Stimulated activated CD8-positive, alpha-beta memory T cell treated with anti-CD3 and anti-CD28 coated beads, Interleukin-12 subunit alpha, Interleukin-12 subunit beta, amount 100 ng/mL, for 1 hour (primary cell): ENCODE data around the gene CHIC1.
"Not testable (repeated sequence)": the region's sequence is repeated elsewhere in the genome, so short reads cannot be mapped to it uniquely, and the experiment has no call there.

Source experiments
- DNase-seq: peaks from one replicate; pipeline ENCODE4 v3.0.0-alpha.2; 2020; ENCODE audit warnings: low read depth

CHIC1 gene

GRCh38 chrX:73562984-73563737 lies at the start of gene CHIC1:
Gene CHIC1 (plus strand): TSS chrX:73563197. CDS start chrX:73563285, 88 bp downstream.
- peak; percentile 54 for DNase-seq

GRCh38 chrX:73522823-73523222 lies 40.2 kb upstream of the CHIC1 start:
- DNase-seq, result not testable (repeated sequence)

GRCh38 chrX:73524906-73525305 lies 38.1 kb upstream of the CHIC1 start:
- DNase-seq, result no peak

GRCh38 chrX:73525928-73526690 lies 36.9 kb upstream of the CHIC1 start:
- no peak for DNase-seq

DNA sequence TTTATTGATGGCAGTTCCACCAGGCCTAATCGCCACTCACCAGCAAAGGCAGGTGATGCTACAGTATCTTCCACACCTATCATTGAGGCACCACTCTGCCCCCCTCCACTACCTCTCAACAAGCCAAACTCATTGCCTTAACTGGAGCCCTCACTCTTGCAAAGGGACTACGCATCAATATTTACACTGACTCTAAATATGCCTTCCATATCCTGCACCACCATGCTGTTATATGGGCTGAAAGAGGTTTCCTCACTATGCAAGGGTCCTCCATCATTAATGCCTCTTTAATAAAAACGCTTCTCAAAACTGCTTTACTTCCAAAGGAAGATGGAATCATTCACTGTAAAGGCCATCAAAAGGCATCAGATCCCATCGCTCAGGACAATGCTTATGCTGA lies 31.3 kb upstream of the CHIC1 start:
- not testable (repeated sequence) for DNase-seq

DNA sequence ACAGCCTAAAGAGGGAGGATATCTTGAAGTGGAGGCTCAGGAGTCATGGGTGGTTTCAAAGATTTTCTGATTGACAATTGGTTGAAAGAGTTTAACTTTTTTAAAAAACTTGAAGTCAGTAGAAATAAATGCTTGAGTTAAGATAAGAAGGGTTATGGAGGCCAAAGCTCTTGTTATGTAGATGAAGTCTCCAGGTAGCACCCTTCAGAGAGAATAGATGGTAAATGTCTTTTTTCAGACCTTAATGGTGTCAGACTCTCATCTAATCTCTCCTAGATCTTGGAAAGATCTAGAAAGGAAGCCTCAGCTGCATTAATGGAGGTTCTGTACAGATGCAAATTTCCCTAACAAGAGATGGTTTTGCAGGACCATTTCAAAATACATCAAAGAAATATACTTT lies 6.8 kb upstream of the CHIC1 start:
- no peak for DNase-seq

- no peak for DNase-seq
Measured at GRCh38 chrX:73561801-73562200, 1.2 kb upstream of the CHIC1 start.

DNA sequence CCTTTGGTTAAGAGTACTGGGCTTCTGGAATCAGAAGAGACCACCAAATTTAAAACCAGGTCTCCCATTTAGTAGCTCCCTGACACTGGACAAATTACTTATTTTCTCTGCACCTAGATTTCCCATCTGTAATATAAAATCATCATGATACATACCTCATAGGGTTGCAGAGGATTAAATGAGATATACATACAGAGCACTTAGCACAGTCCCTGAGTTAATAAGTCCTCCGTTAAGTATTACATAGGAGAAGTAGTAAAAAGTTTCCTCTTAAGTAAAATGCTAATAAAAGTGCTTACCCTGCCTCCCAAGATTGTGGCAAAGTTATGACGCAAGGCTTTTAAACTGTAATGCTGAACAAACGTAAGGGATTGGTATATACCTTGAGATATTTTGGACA lies 539 bp upstream of the CHIC1 start:
- no peak for DNase-seq

DNA sequence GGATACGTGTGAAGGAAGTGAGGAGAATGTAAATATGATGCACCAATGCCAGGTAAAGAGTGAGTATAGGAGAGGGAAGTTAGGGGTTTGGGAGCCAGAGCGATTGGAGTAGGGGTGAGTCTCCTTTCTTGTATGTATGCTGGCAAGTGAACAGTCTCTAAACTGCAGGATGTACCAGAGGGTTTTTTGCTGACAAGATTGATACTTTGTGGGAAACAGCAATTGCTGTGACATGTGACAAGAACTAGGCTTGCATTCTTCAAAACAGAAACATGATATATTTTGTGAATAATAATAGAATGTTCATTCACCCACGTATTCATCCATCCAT lies 706 bp downstream of the CHIC1 start:
- no peak for DNase-seq

GRCh38 chrX:73577361-73577760 lies 14.4 kb downstream of the CHIC1 start:
- DNase-seq, result no peak

DNA sequence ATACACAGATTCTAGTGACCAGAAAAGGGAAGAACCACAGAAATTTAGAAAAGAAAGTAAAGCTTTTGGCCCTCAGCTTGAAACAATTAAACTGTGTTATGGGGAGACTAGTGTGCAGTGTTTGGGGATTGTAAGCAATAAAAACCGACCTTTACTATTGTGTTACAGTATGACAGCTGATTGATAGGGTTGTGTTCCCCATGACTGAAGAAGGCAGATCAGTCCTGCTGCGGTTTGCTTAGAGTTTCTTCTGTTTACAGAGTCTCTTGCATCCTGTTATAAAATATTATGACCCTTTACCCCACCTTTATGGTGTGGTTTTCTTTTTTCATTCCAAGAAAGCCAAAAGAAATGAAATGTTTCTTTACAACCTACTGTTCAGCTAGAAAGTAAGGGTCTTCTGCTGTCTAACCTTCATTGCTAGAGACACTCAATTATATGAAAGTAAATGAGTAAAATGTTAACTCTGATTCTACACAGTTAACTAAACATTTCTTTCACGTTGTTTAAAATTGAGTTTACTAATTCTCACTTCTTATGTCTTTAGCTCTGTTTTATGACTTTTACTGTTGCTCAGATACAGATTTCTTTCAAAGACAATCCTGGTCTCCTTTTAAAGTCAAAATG lies 18.1 kb downstream of the CHIC1 start:
- no peak for DNase-seq

DNA sequence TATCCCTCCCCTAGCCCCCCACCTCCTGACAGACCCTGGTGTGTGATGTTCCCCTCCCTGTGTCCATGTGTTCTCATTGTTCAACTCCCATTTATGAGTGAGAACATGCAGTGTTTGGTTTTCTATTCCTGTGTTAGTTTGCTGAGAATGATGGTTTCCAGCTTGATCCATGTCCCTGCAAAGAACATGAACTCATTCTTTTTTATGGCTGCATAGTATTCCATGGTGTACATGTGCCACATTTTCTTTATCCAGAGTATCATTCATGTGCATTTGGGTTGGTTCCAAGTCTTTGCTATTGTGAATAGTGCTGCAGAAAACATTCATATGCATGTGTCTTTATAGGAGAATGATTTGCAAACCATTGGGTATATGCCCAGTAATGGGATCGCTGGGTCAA lies 34.8 kb downstream of the CHIC1 start:
- DNase-seq, result not testable (repeated sequence)

- DNase-seq, result no peak
Measured at GRCh38 chrX:73615022-73615421, 52.0 kb downstream of the CHIC1 start.

DNA sequence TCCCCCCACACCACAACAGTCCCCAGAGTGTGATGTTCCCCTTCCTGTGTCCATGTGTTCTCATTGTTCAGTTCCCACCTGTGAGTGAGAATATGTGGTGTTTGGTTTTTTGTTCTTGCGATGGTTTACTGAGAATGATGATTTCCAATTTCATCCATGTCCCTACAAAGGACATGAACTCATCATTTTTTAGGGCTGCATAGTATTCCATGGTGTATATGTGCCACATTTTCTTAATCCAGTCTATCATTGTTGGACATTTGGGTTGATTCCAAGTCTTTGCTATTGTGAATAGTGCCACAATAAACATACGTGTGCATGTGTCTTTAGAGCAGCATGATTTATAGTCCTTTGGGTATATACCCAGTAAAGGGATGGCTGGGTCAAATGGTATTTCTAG lies 78.7 kb downstream of the CHIC1 start:
- DNase-seq, result not testable (repeated sequence)

DNA sequence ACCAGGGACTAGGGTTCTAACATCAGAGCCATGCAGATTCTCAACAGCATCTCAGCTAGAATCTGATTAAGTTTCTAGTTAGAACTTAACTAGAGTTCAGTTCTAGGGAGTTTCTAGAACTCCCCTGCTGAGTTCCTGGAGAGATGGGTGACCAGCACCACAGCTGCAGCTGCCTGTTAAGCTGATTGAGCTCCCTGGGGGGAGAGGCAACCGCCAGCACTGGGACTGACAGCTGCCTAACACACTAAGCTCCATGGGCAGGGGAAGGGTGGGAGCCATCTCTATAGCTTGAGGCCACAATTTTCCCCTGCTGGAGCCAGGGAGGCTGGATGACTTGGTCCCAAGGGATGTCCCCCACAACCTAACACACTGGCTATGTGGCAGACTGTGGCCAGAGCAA lies 84.2 kb downstream of the CHIC1 start:
- no peak for DNase-seq

DNA sequence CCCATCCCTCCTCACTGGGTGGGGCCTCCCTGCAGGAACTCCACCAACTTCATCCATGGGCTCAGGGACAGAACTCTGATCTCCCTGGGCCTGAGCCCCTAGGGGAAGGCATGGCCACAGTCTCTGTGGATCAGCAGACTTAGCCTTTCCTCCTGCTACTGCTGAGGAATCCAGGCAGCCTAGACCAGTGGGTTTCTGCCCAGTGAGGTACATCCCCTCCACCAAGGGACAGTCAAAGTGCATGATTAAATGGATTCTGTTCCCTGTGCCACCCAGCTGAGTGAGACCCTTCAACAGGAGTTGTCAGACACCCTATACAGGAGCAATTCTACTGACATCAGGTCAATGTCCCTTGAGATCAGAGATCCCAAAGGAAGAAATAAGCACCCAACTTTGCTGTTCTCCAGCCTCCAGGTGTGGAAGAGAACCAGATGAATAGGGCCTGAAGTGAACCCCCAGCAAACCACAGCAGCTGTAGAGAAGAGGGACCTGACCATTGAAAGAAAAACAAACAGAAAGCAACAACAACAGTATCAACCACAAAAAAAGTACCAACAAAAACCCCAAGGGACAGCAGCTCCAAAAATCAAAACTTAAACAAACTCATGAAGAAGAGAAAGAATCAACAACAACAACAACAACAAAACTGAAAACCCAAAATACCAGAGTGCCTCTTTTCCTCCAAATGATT lies 84.8 kb downstream of the CHIC1 start:
- no peak for DNase-seq

DNA sequence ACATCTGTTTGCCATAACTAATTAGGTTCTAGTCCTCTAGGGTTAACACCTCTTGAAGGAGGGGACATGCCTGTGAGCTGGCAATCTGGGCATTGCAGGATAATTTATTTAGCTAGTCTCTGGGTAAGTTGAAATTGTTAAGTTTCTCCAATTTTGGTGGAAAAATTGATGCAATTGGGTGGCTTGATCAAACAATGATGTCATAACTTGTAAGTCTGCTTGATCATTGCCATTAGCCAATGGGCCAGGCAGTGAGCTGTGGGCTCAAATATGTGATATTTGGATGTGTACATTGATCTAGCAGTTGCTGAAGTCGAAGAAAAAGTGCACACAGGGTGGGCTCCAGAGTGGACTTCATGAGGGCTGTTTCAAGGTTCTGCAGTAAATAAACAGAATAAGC lies 98.3 kb downstream of the CHIC1 start:
- not testable (repeated sequence) for DNase-seq

- no peak for DNase-seq
Measured at GRCh38 chrX:73668779-73669178, 105.8 kb downstream of the CHIC1 start.

- DNase-seq, result no peak
Measured at GRCh38 chrX:73681408-73681807, 118.4 kb downstream of the CHIC1 start.

DNA sequence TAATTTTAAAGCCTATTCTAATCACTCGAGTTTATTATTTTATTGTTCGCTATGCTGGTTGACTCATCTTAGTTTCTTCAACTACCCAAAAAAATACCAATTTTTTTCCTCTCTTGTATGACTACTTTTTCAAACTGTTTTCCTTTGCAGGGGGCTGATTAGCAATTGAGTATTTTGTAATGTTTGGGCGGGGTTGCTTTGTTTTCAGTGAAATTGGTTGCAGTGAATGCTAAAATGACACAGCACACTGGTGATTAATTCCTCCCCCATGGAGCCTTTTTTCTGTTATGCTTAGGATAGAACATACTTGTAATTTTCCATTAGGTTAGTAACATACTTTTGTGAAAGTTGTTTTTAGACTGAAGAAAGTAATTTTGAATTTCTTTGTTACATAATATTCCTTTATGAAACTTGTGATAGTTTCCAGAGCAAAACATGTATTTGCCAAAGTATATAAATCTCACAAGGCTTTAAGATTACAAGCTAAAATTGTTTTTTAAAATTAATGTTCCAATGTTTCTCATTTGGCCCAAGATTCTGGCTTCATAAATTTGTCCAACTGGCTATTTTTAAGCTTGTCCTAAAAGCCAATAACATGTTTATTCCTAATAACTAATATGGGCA lies 120.4 kb downstream of the CHIC1 start:
- no peak for DNase-seq

- DNase-seq, result not testable (repeated sequence)
Measured at GRCh38 chrX:73707014-73707413, 144.0 kb downstream of the CHIC1 start.

DNA sequence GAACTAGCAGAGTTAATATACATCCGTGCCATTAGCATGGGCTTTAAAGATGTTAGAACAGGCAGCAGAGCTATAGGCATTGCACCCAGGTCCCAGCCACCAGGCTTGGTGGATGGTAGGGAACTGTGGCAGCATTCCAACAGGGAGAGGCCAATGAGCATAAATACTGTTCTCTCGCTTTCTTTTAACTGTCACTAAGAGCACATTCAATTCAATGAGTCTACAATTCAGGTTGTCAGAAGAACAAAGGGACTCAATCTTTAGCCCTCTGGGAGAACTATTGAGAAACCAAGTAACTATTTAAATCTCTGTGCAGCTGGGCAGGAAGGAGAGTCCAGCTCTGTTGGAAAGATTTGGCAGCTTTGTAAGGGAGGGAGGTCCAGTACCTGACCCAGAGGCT lies 165.6 kb downstream of the CHIC1 start:
- no peak for DNase-seq
